ENCODE data around the gene SMAD6. TPM values are rescaled to one million over a fixed set of nuclear protein-coding genes. Genes with fewer than 3 reads are reported as not detected.

The SMAD6 gene
- total RNA-seq, 1 donor from 2014 or later: 14.6 TPM

- DNase-seq (ENCODE audit: extremely low spot score, unreplicated experiment): no peak
- no peak overlapping the region for H3K4me3 Mint-ChIP-seq (ENCODE audit: unreplicated experiment)
- no peaks in the 10 kb centered on the region for H3K27me3 Mint-ChIP-seq (ENCODE audit: unreplicated experiment)
- no peaks in the 10 kb centered on the region for H3K9me3 Mint-ChIP-seq (ENCODE audit: unreplicated experiment)
- peaks cover 57% of the 10 kb centered on the region for H3K4me1 Mint-ChIP-seq (ENCODE audit: unreplicated experiment)
- H3K27ac Mint-ChIP-seq (ENCODE audit: unreplicated experiment): peak overlapping the region; percentile 69
- no peaks in the 10 kb centered on the region for H3K36me3 Mint-ChIP-seq (ENCODE audit: unreplicated experiment)
- no peak for TF ChIP-seq CTCF (IDR thresholded peaks at IDR 0.05)
Measured at GRCh38 chr15:66745530-66746230, 43.6 kb downstream of the SMAD6 start.

GRCh38 chr15:66746231-66746605 is 44.2 kb downstream of the SMAD6 start:
- no peak for DNase-seq (ENCODE audit: extremely low spot score, unreplicated experiment)
- no peak for TF ChIP-seq CTCF (IDR thresholded peaks at IDR 0.05)
- Mint-ChIP-seq H3K4me1 (ENCODE audit: unreplicated experiment) (peaks cover 57% of the 10 kb centered on the region), H3K9me3 (ENCODE audit: unreplicated experiment) (no peaks in the 10 kb centered on the region), H3K4me3 (ENCODE audit: unreplicated experiment) (no peak overlapping the region), H3K27ac (ENCODE audit: unreplicated experiment) (no peak overlapping the region), H3K36me3 (ENCODE audit: unreplicated experiment) (no peaks in the 10 kb centered on the region), H3K27me3 (ENCODE audit: unreplicated experiment) (no peaks in the 10 kb centered on the region)

GRCh38 chr15:66747223-66747622 is 45.2 kb downstream of the SMAD6 start:
- no peak overlapping the region for H3K27ac Mint-ChIP-seq (ENCODE audit: unreplicated experiment)

GRCh38 chr15:66747886-66748707 is 46.1 kb downstream of the SMAD6 start:
- no peaks in the 10 kb centered on the region for H3K9me3 Mint-ChIP-seq (ENCODE audit: unreplicated experiment)
- H3K36me3 Mint-ChIP-seq (ENCODE audit: unreplicated experiment): peaks cover 3% of the 10 kb centered on the region
- H3K4me1 Mint-ChIP-seq (ENCODE audit: unreplicated experiment): peaks cover 69% of the 10 kb centered on the region
- TF ChIP-seq CTCF (IDR thresholded peaks at IDR 0.05): no peak
- DNase-seq (ENCODE audit: extremely low spot score, unreplicated experiment): no peak
- H3K27me3 Mint-ChIP-seq (ENCODE audit: unreplicated experiment): no peaks in the 10 kb centered on the region
- peak overlapping the region; percentile 81 for H3K27ac Mint-ChIP-seq (ENCODE audit: unreplicated experiment)
- peak overlapping the region; percentile 17 for H3K4me3 Mint-ChIP-seq (ENCODE audit: unreplicated experiment)

More at GRCh38 chr15:66747223-66747622, 45.2 kb downstream of the SMAD6 start:
- H3K4me3 Mint-ChIP-seq (ENCODE audit: unreplicated experiment): no peak overlapping the region
- H3K9me3 Mint-ChIP-seq (ENCODE audit: unreplicated experiment): no peaks in the 10 kb centered on the region
- no peaks in the 10 kb centered on the region for H3K27me3 Mint-ChIP-seq (ENCODE audit: unreplicated experiment)
- peaks cover 67% of the 10 kb centered on the region for H3K4me1 Mint-ChIP-seq (ENCODE audit: unreplicated experiment)
- no peak for TF ChIP-seq CTCF (IDR thresholded peaks at IDR 0.05)
- peaks cover 3% of the 10 kb centered on the region for H3K36me3 Mint-ChIP-seq (ENCODE audit: unreplicated experiment)
- no peak for DNase-seq (ENCODE audit: extremely low spot score, unreplicated experiment)

GRCh38 chr15:66748708-66749035 is 46.6 kb downstream of the SMAD6 start:
- no peaks in the 10 kb centered on the region for H3K9me3 Mint-ChIP-seq (ENCODE audit: unreplicated experiment)

More at GRCh38 chr15:66748708-66749035, 46.6 kb downstream of the SMAD6 start:
- Mint-ChIP-seq H3K4me3 (ENCODE audit: unreplicated experiment) (peak overlapping the region; percentile 17), H3K27me3 (ENCODE audit: unreplicated experiment) (no peaks in the 10 kb centered on the region), H3K36me3 (ENCODE audit: unreplicated experiment) (peaks cover 3% of the 10 kb centered on the region), H3K27ac (ENCODE audit: unreplicated experiment) (peak overlapping the region; percentile 81), H3K4me1 (ENCODE audit: unreplicated experiment) (peaks cover 70% of the 10 kb centered on the region)
- TF ChIP-seq CTCF (IDR thresholded peaks at IDR 0.05): no peak
- DNase-seq (ENCODE audit: extremely low spot score, unreplicated experiment): no peak
